ENCODE results near the gene SPDYA.

SPDYA gene

GRCh38 chr2:28824870-28825269, 14.2 kb downstream of the SPDYA start:
- no peak for DNase-seq (ENCODE audit: low read depth)

GRCh38 chr2:28828382-28828781, 17.7 kb downstream of the SPDYA start:
- DNase-seq (ENCODE audit: low read depth): peak; percentile 22

- no peak for DNase-seq (ENCODE audit: low read depth)
Observed at GRCh38 chr2:28833740-28834470, 23.3 kb downstream of the SPDYA start.

- no peak for DNase-seq (ENCODE audit: low read depth)
Observed at GRCh38 chr2:28835781-28836180, 25.1 kb downstream of the SPDYA start.

GRCh38 chr2:28838971-28839370, 28.3 kb downstream of the SPDYA start:
- no peak for DNase-seq (ENCODE audit: low read depth)

GRCh38 chr2:28842042-28842441, 31.4 kb downstream of the SPDYA start:
- no peak for DNase-seq (ENCODE audit: low read depth)

- peak; percentile 60 for DNase-seq (ENCODE audit: low read depth)
Observed at GRCh38 chr2:28855193-28855592, 44.6 kb downstream of the SPDYA start.

- no peak for DNase-seq (ENCODE audit: low read depth)
Observed at GRCh38 chr2:28855977-28856376, 45.3 kb downstream of the SPDYA start.

GRCh38 chr2:28868611-28869010, 58.0 kb downstream of the SPDYA start:
- DNase-seq (ENCODE audit: low read depth): no peak

- peak; percentile 0 for DNase-seq (ENCODE audit: low read depth)
Observed at GRCh38 chr2:28869494-28870145, 59.0 kb downstream of the SPDYA start.

- DNase-seq (ENCODE audit: low read depth): peak; percentile 94
Observed at GRCh38 chr2:28870146-28870891, 59.7 kb downstream of the SPDYA start, which contains the start of gene TRMT61B. Gene TRMT61B, minus strand, starts transcription at chr2:28870309. Its CDS starts 32 bp downstream, at chr2:28870277.

GRCh38 chr2:28871620-28872019, 61.0 kb downstream of the SPDYA start:
- no peak for DNase-seq (ENCODE audit: low read depth)

- DNase-seq (ENCODE audit: low read depth): no peak
Observed at GRCh38 chr2:28880193-28880592, 69.6 kb downstream of the SPDYA start.

- no peak for DNase-seq (ENCODE audit: low read depth)
Observed at GRCh38 chr2:28893488-28893887, 82.9 kb downstream of the SPDYA start.

GRCh38 chr2:28894470-28895188, 84.0 kb downstream of the SPDYA start, which contains the start of gene WDR43:
Gene WDR43, plus strand, starts transcription at chr2:28894667. Its CDS starts 32 bp downstream, at chr2:28894699.
- peak; percentile 99 for DNase-seq (ENCODE audit: low read depth)

- DNase-seq (ENCODE audit: low read depth): peak; percentile 43
Observed at GRCh38 chr2:28895189-28895893, 84.7 kb downstream of the SPDYA start.

GRCh38 chr2:28896906-28897305, 86.3 kb downstream of the SPDYA start:
- DNase-seq (ENCODE audit: low read depth): peak; percentile 75

GRCh38 chr2:28898048-28898447, 87.4 kb downstream of the SPDYA start:
- DNase-seq (ENCODE audit: low read depth): no peak

All from EH (cell line).